Suprapubic skin (tissue), 4 donors: ENCODE data around the gene SLC35G3. TPM values are rescaled to one million over a fixed set of nuclear protein-coding genes. Genes with fewer than 3 reads are reported as not detected.

ENCODE experiments used
- DNase-seq, 2 donors: peaks; one replicate each; pipeline ENCODE4 v3.0.0-alpha.2; 2019; ENCODE audit warnings: low spot score in 2 of 2
- H3K27ac ChIP-seq: fragments of 200-600 bp; sonication (generic); one replicate; pipeline ENCODE4 v1.5.1; 2019
- H3K27me3 ChIP-seq: fragments of 200-600 bp; sonication (generic); one replicate; pipeline ENCODE4 v1.5.1; 2019
- H3K36me3 ChIP-seq: fragments of 200-600 bp; sonication (generic); one replicate; pipeline ENCODE4 v1.5.1; 2019
- H3K4me1 ChIP-seq: fragments of 200-600 bp; sonication (generic); one replicate; pipeline ENCODE4 v1.5.1; 2019
- H3K4me3 ChIP-seq: fragments of 200-600 bp; sonication (generic); one replicate; pipeline ENCODE4 v1.5.1; 2019; ENCODE audit warnings: mild to moderate bottlenecking
- H3K9me3 ChIP-seq: fragments of 200-600 bp; sonication (generic); one replicate; pipeline ENCODE4 v1.5.1; 2019
- CTCF ChIP-seq, 2 donors: fragments of 200-600 bp in 1 of 2; fragments of 450-650 bp in 1 of 2; sonication (generic) in 1 of 2; IDR thresholded peaks; one replicate each; pipeline ENCODE4 v1.5.1; 2016 to 2019; ENCODE audit warnings: antibody characterized with exemption in 2 of 2, mild to moderate bottlenecking in 1 of 2, moderate library complexity in 1 of 2
- EP300 ChIP-seq: sonication (generic); formaldehyde crosslinking; IDR thresholded peaks from one replicate; pipeline ENCODE4 v1.6.1; 2017; ENCODE audit warnings: antibody characterized with exemption
- POLR2A ChIP-seq, 2 donors: fragments of 450-650 bp; IDR thresholded peaks; one replicate each; pipeline ENCODE4 v1.6.1; 2017; ENCODE audit warnings: antibody characterized with exemption in 2 of 2, mild to moderate bottlenecking in 2 of 2, moderate library complexity in 2 of 2
- POLR2AphosphoS5 ChIP-seq, 3 donors: sonication (generic); formaldehyde crosslinking; IDR thresholded peaks; one replicate each; pipeline ENCODE4 v1.6.1; 2017; ENCODE audit warnings: antibody characterized with exemption in 3 of 3
- WGBS: methylation state at CpG from one replicate; pipeline ENCODE4 v1.1.5; 2018; 5-methylcytosine and 5-hydroxymethylcytosine counted together
- total RNA-seq, 4 donors: library from RNA; depleted of rRNA; stranded (reverse); fragments of >200 nt; gene quantifications; one replicate each; pipeline ENCODE4 v1.1.0, GENCODE V29; 2016

The SLC35G3 gene
- total RNA-seq, 4 donors from 2014 or later, result not detected

DNA sequence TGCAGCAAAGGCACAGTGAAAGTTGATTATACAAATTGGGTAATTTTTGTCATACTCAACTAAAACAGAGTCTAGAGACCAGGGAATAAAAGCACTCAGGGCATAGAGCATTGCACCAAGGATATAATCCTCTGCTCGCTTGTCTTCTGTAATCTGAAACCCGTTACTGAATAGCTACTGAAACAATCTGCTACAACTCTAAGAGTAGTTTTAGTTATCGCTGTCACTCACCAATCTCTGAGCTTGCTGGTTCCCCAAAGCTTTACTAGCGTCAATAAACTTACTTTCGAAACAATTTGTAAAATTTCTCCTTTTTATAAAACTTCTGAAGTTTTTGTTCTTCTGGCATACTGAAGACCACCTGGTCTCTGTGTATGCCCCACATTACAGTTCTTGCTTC is 22.9 kb upstream of the SLC35G3 start:
- Histone ChIP-seq H3K36me3 (no peaks in the 10 kb centered on the region), H3K27ac (no peak overlapping the region), H3K27me3 (peaks cover under 1% of the 10 kb centered on the region), H3K4me1 (no peaks in the 10 kb centered on the region), H3K4me3 (no peak overlapping the region), H3K9me3 (no peaks in the 10 kb centered on the region)
- 57% methylated on average over 5 of the region's 5 CpGs for WGBS
- TF ChIP-seq EP300 (no peak), CTCF (IDR thresholded peaks at IDR 0.05) (no peak), POLR2AphosphoS5 (IDR thresholded peaks at IDR 0.05) (no peak), POLR2A (IDR thresholded peaks at IDR 0.05) (no peak)
- DNase-seq, result no peak

GRCh38 chr17:35214631-35215273 is 20.6 kb upstream of the SLC35G3 start:
- WGBS, result 62% methylated on average over 5 of the region's 5 CpGs
- DNase-seq, result no peak
- H3K27ac ChIP-seq, result peak overlapping the region; percentile 53

GRCh38 chr17:35214192-35214591 is 20.0 kb upstream of the SLC35G3 start:
- Histone ChIP-seq H3K36me3 (no peaks in the 10 kb centered on the region), H3K4me3 (no peak overlapping the region), H3K9me3 (no peaks in the 10 kb centered on the region), H3K4me1 (no peaks in the 10 kb centered on the region), H3K27ac (peak overlapping the region; percentile 53), H3K27me3 (no peaks in the 10 kb centered on the region)
- 51% methylated on average over 3 of the region's 3 CpGs for WGBS
- TF ChIP-seq POLR2AphosphoS5 (IDR thresholded peaks at IDR 0.05), result no peak
- no peak for TF ChIP-seq EP300
- no peak for TF ChIP-seq CTCF (IDR thresholded peaks at IDR 0.05)
- no peak for TF ChIP-seq POLR2A (IDR thresholded peaks at IDR 0.05)
- no peak for DNase-seq

More at GRCh38 chr17:35214631-35215273, 20.6 kb upstream of the SLC35G3 start:
- H3K4me3 ChIP-seq, result no peak overlapping the region
- no peaks in the 10 kb centered on the region for H3K4me1 ChIP-seq
- no peaks in the 10 kb centered on the region for H3K27me3 ChIP-seq
- H3K36me3 ChIP-seq, result no peaks in the 10 kb centered on the region
- TF ChIP-seq POLR2A (IDR thresholded peaks at IDR 0.05) (no peak), CTCF (IDR thresholded peaks at IDR 0.05) (no peak), POLR2AphosphoS5 (IDR thresholded peaks at IDR 0.05) (no peak), EP300 (no peak)
- H3K9me3 ChIP-seq, result no peaks in the 10 kb centered on the region

DNA sequence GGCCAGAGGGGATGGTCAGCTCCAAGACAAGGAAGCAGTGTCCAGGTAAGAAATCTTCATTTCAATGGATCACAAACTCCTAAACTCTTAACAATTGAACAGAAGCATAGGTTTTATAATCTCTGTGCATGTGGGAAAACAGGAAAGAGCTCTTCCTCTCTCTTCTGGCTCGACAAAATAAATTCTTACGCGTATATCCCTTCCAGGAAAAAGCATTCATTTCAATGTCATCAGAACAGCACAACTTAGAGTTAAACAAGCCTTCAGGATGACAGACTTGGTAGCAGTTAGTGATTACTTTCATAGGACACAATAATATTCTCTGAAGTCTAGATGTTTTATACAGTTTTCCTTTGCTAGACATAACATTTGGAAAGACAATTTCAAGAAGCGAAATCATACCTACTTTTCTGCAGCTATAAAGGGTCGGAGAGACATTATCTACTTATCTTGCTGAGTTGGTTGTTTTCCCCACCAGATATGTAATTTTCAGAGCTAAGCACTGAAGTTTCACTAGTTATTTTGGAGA is 19.3 kb upstream of the SLC35G3 start:
- TF ChIP-seq EP300 (no peak), POLR2AphosphoS5 (IDR thresholded peaks at IDR 0.05) (no peak), CTCF (IDR thresholded peaks at IDR 0.05) (no peak), POLR2A (IDR thresholded peaks at IDR 0.05) (no peak)
- 69% methylated on average over 5 of the region's 5 CpGs for WGBS
- no peak for DNase-seq
- Histone ChIP-seq H3K27ac (no peak overlapping the region), H3K9me3 (no peaks in the 10 kb centered on the region), H3K27me3 (no peaks in the 10 kb centered on the region), H3K4me1 (no peaks in the 10 kb centered on the region), H3K36me3 (no peaks in the 10 kb centered on the region), H3K4me3 (no peak overlapping the region)

- no peak for TF ChIP-seq EP300
- TF ChIP-seq POLR2AphosphoS5 (IDR thresholded peaks at IDR 0.05), result no peak
- TF ChIP-seq POLR2A (IDR thresholded peaks at IDR 0.05), result no peak
- no peak for TF ChIP-seq CTCF (IDR thresholded peaks at IDR 0.05)
- H3K36me3 ChIP-seq, result no peaks in the 10 kb centered on the region
- no peak overlapping the region for H3K27ac ChIP-seq
- H3K27me3 ChIP-seq, result no peaks in the 10 kb centered on the region
- WGBS, result 87% methylated on average over 4 of the region's 4 CpGs
- H3K4me1 ChIP-seq, result no peaks in the 10 kb centered on the region
- DNase-seq, result no peak
- no peaks in the 10 kb centered on the region for H3K9me3 ChIP-seq
- H3K4me3 ChIP-seq, result no peak overlapping the region
Observed at GRCh38 chr17:35212668-35213067, 18.5 kb upstream of the SLC35G3 start.
